ENCODE measurements around the gene PREP.

DNA sequence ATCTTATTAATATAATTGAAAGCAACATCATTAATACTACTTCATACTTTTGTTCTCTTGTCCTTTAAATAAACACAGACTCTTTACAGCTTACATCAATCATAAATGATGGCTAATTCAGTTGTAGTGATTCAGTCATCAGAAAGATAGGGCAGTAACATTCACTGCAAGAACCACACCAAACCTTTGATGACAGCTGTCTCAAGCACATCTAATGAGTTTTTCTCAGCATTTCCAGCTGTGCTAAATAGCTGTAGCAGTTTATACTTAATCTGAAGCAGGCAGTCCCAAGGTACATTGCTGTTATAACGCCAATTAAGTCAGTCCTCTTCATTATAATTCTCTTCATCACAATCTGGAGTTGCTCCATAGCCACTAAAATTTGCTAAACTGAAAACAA, 45.7 kb downstream of the PREP start:
- TF ChIP-seq, protein P1, sequence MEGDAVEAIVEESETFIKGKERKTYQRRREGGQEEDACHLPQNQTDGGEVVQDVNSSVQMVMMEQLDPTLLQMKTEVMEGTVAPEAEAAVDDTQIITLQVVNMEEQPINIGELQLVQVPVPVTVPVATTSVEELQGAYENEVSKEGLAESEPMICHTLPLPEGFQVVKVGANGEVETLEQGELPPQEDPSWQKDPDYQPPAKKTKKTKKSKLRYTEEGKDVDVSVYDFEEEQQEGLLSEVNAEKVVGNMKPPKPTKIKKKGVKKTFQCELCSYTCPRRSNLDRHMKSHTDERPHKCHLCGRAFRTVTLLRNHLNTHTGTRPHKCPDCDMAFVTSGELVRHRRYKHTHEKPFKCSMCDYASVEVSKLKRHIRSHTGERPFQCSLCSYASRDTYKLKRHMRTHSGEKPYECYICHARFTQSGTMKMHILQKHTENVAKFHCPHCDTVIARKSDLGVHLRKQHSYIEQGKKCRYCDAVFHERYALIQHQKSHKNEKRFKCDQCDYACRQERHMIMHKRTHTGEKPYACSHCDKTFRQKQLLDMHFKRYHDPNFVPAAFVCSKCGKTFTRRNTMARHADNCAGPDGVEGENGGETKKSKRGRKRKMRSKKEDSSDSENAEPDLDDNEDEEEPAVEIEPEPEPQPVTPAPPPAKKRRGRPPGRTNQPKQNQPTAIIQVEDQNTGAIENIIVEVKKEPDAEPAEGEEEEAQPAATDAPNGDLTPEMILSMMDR (IDR thresholded peaks at IDR 0.05 in 4 of 5, conservative IDR thresholded peaks at IDR 0.05 in 1 of 5), result no peak
- no peak for TF ChIP-seq POLR2A (IDR thresholded peaks at IDR 0.05)
